WTC11 (cell line): ENCODE data around the gene RHOB.

Experiments used
- ATF1 ChIP-seq: sonication (generic); formaldehyde crosslinking; IDR thresholded peaks from 2 replicates; pipeline ENCODE4 v1.8.1; 2023; ENCODE audit warnings: mild to moderate bottlenecking, moderate library complexity, missing genetic modification reagents
- FOXJ3 ChIP-seq: sonication (generic); formaldehyde crosslinking; IDR thresholded peaks from 2 replicates; pipeline ENCODE4 v1.9.0; 2021; ENCODE audit warnings: missing genetic modification reagents, mild to moderate bottlenecking, borderline replicate concordance
- JUN ChIP-seq: sonication (generic); formaldehyde crosslinking; IDR thresholded peaks from 2 replicates; pipeline ENCODE4 v1.8.0; 2023; ENCODE audit warnings: mild to moderate bottlenecking, missing genetic modification reagents
- MYBL2 ChIP-seq: sonication (generic); formaldehyde crosslinking; IDR thresholded peaks from 2 replicates; pipeline ENCODE4 v1.8.1; 2023; ENCODE audit warnings: mild to moderate bottlenecking, moderate library complexity, missing genetic modification reagents
- NR1H2 ChIP-seq: sonication (generic); formaldehyde crosslinking; IDR thresholded peaks from 2 replicates; pipeline ENCODE4 v1.9.0; 2021; ENCODE audit warnings: mild to moderate bottlenecking, moderate library complexity, missing genetic modification reagents
- TF ChIP-seq, protein P1 (sequence below): sonication (generic); formaldehyde crosslinking; IDR thresholded peaks from 2 replicates; pipeline ENCODE4 v1.8.0; 2022; ENCODE audit warnings: mild to moderate bottlenecking, missing genetic modification reagents
- TF ChIP-seq, protein P2 (sequence below): sonication (generic); formaldehyde crosslinking; conservative IDR thresholded peaks from 2 replicates; pipeline ENCODE4 v1.8.1; 2022; ENCODE audit warnings: mild to moderate bottlenecking, missing genetic modification reagents
- TF ChIP-seq, protein P3 (sequence below): fragments of 200-600 bp; IDR thresholded peaks from 2 replicates; pipeline ENCODE4 v1.8.0; 2022; ENCODE audit warnings: antibody characterized with exemption
- TF ChIP-seq, protein P4 (sequence below): sonication (generic); formaldehyde crosslinking; IDR thresholded peaks from 2 replicates; pipeline ENCODE4 v1.8.1; 2023; ENCODE audit warnings: mild to moderate bottlenecking, moderate library complexity, missing genetic modification reagents
- TF ChIP-seq, protein P5 (sequence below): sonication (generic); formaldehyde crosslinking; IDR thresholded peaks from 2 replicates; pipeline ENCODE4 v1.8.1; 2023; ENCODE audit warnings: mild to moderate bottlenecking, missing genetic modification reagents
- TF ChIP-seq, protein P6 (sequence below): fragments of 250-450 bp; sonication (Bioruptor Pico); IDR thresholded peaks from 2 replicates; pipeline ENCODE4 v1.9.0; 2021; ENCODE audit warnings: moderate library complexity, mild to moderate bottlenecking, inconsistent platforms, borderline replicate concordance
- TF ChIP-seq, protein P7 (sequence below): sonication (generic); formaldehyde crosslinking; IDR thresholded peaks from 2 replicates; pipeline ENCODE4 v1.8.1; 2023; ENCODE audit warnings: mild to moderate bottlenecking, missing genetic modification reagents, moderate library complexity
- TF ChIP-seq, protein P8 (sequence below): fragments of 250-450 bp; sonication (Bioruptor Pico); conservative IDR thresholded peaks from 2 replicates; pipeline ENCODE4 v1.9.0; 2021; ENCODE audit warnings: mild to moderate bottlenecking

DNA sequence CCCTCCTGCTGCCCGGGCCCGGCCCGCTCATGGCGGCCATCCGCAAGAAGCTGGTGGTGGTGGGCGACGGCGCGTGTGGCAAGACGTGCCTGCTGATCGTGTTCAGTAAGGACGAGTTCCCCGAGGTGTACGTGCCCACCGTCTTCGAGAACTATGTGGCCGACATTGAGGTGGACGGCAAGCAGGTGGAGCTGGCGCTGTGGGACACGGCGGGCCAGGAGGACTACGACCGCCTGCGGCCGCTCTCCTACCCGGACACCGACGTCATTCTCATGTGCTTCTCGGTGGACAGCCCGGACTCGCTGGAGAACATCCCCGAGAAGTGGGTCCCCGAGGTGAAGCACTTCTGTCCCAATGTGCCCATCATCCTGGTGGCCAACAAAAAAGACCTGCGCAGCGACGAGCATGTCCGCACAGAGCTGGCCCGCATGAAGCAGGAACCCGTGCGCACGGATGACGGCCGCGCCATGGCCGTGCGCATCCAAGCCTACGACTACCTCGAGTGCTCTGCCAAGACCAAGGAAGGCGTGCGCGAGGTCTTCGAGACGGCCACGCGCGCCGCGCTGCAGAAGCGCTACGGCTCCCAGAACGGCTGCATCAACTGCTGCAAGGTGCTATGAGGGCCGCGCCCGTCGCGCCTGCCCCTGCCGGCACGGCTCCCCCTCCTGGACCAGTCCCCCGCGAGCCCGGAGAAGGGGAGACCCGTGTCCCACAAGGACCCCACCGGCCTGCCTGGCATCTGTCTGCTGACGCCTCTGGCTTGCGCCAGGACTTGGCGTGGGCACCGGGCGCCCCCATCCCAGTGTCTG is 767 bp downstream of the RHOB start:
- TF ChIP-seq MYBL2 (CRISPR knock-in tag), result peak; percentile 89
- no peak for TF ChIP-seq NR1H2 (CRISPR knock-in tag)
- TF ChIP-seq, protein P1, sequence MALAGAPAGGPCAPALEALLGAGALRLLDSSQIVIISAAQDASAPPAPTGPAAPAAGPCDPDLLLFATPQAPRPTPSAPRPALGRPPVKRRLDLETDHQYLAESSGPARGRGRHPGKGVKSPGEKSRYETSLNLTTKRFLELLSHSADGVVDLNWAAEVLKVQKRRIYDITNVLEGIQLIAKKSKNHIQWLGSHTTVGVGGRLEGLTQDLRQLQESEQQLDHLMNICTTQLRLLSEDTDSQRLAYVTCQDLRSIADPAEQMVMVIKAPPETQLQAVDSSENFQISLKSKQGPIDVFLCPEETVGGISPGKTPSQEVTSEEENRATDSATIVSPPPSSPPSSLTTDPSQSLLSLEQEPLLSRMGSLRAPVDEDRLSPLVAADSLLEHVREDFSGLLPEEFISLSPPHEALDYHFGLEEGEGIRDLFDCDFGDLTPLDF (CRISPR knock-in tag), result no peak
- TF ChIP-seq, protein P2, sequence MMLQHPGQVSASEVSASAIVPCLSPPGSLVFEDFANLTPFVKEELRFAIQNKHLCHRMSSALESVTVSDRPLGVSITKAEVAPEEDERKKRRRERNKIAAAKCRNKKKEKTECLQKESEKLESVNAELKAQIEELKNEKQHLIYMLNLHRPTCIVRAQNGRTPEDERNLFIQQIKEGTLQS (CRISPR knock-in tag), result no peak
- TF ChIP-seq, protein P3, sequence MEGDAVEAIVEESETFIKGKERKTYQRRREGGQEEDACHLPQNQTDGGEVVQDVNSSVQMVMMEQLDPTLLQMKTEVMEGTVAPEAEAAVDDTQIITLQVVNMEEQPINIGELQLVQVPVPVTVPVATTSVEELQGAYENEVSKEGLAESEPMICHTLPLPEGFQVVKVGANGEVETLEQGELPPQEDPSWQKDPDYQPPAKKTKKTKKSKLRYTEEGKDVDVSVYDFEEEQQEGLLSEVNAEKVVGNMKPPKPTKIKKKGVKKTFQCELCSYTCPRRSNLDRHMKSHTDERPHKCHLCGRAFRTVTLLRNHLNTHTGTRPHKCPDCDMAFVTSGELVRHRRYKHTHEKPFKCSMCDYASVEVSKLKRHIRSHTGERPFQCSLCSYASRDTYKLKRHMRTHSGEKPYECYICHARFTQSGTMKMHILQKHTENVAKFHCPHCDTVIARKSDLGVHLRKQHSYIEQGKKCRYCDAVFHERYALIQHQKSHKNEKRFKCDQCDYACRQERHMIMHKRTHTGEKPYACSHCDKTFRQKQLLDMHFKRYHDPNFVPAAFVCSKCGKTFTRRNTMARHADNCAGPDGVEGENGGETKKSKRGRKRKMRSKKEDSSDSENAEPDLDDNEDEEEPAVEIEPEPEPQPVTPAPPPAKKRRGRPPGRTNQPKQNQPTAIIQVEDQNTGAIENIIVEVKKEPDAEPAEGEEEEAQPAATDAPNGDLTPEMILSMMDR, result no peak
- TF ChIP-seq, protein P4, sequence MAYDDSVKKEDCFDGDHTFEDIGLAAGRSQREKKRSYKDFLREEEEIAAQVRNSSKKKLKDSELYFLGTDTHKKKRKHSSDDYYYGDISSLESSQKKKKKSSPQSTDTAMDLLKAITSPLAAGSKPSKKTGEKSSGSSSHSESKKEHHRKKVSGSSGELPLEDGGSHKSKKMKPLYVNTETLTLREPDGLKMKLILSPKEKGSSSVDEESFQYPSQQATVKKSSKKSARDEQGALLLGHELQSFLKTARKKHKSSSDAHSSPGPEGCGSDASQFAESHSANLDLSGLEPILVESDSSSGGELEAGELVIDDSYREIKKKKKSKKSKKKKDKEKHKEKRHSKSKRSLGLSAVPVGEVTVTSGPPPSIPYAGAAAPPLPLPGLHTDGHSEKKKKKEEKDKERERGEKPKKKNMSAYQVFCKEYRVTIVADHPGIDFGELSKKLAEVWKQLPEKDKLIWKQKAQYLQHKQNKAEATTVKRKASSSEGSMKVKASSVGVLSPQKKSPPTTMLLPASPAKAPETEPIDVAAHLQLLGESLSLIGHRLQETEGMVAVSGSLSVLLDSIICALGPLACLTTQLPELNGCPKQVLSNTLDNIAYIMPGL, result no peak; the same call in 1 of the 2 replicates
- TF ChIP-seq, protein P5, sequence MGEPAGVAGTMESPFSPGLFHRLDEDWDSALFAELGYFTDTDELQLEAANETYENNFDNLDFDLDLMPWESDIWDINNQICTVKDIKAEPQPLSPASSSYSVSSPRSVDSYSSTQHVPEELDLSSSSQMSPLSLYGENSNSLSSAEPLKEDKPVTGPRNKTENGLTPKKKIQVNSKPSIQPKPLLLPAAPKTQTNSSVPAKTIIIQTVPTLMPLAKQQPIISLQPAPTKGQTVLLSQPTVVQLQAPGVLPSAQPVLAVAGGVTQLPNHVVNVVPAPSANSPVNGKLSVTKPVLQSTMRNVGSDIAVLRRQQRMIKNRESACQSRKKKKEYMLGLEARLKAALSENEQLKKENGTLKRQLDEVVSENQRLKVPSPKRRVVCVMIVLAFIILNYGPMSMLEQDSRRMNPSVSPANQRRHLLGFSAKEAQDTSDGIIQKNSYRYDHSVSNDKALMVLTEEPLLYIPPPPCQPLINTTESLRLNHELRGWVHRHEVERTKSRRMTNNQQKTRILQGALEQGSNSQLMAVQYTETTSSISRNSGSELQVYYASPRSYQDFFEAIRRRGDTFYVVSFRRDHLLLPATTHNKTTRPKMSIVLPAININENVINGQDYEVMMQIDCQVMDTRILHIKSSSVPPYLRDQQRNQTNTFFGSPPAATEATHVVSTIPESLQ (CRISPR knock-in tag), result no peak
- TF ChIP-seq ATF1, result no peak
- no peak for TF ChIP-seq JUN (CRISPR knock-in tag)
- TF ChIP-seq, protein P6, sequence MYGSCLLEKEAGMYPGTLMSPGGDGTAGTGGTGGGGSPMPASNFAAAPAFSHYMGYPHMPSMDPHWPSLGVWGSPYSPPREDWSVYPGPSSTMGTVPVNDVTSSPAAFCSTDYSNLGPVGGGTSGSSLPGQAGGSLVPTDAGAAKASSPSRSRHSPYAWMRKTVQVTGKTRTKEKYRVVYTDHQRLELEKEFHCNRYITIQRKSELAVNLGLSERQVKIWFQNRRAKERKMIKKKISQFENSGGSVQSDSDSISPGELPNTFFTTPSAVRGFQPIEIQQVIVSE, result no peak
- TF ChIP-seq, protein P7, sequence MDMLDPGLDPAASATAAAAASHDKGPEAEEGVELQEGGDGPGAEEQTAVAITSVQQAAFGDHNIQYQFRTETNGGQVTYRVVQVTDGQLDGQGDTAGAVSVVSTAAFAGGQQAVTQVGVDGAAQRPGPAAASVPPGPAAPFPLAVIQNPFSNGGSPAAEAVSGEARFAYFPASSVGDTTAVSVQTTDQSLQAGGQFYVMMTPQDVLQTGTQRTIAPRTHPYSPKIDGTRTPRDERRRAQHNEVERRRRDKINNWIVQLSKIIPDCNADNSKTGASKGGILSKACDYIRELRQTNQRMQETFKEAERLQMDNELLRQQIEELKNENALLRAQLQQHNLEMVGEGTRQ (CRISPR knock-in tag), result no peak
- TF ChIP-seq, protein P8, sequence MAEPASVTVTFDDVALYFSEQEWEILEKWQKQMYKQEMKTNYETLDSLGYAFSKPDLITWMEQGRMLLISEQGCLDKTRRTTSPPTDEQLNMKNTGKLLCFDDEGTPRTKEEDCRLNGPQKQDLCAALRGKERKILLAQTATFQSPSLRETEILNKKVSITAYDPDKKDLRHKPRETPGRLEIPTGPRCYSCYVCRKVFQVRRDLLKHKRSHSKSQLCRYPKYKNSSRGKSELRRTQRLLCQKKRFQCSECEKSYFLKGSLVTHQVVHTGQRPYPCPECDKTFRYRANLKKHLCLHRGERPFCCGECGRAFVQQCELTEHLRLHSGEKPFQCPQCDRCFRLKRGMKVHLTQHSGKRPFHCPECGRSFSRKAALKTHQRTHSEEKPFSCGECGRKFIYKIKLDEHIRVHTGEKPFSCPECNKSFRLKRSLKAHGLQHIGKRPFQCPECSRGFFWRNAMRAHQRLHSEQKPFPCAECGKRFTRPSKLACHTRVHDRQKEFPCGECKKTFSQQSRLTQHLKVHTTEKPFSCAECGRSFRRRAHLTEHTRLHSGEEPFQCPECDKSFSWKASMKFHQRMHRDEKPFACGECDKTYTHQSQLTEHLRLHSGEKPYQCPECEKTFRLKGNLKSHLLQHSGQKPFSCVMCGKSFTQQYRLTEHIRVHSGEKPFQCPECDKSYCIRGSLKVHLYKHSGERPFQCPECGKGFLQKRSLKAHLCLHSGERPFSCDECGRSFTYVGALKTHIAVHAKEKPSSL (CRISPR knock-in tag), result no peak
- no peak for TF ChIP-seq FOXJ3 (CRISPR knock-in tag)
